GM19099 (cell line): ENCODE results near the gene PRR23B.

Experiments
- POLR2A ChIP-seq: IDR thresholded peaks from 3 replicates; pipeline ENCODE4 v1.6.1; 2011; ENCODE audit warnings: low read depth; ENCODE audit not compliant: insufficient read length; ENCODE audit errors: extremely low read depth

The PRR23B gene

GRCh38 chr3:138985932-138986331 is 34.8 kb downstream of the PRR23B start:
- TF ChIP-seq POLR2A = no peak

DNA sequence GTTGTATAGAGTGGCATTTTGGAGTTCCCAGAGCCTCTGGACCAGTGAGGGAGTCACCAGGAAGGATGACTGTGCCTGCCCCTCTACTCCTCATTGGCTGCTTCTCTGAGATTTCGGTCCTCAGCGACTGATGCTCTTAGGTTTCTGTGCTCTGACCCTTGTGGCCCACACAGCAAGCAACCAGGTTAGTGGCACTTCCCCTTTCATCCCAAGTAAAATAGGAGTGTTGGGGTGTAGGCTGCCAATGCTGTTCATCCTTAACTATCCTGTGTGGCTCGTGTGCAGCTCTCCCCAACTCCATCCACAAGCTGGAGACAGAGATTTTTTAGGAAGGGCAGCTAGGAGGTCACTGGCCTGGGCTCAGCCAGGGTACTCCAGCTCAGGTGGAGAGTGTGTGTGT is 35.9 kb downstream of the PRR23B start:
- TF ChIP-seq POLR2A = no peak

DNA sequence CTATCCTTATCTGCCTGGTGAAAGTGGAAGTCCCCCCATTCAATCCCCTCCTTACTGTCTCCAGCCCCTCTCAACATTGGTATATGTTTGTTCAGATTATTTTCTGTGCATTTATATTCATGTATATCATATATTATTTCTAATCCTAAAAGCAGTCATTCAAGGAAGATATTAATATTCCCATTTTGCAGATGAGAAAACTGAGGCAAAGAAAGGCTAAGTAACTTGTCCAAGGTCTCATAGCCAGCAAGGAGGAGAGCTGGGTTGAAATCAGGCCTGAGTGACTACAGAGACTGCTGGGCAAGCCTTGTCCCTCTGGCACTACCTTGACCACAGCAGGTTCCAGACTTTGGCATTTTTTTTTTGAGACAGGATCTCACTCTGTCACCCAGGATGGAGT is 44.7 kb downstream of the PRR23B start:
- TF ChIP-seq POLR2A = no peak

DNA sequence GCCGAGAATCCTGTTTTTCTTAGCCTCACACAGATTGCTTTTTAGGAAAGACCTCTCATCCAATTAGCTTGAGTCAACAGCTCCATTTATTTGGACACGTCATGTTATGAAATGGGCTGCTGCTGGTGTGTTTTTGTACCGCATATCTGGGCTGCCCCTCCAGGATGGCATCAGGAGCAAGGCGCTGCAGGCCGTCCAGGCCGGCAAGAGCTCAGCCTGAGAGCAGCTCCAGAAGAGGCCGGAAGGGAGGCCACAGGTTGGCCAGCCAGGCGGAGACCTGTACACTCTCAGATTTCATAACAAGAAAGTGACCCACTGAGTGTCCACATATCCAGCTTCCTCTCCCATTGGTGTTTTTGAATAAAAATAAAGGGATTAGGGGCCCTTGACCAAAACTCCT is 45.4 kb downstream of the PRR23B start:
- no peak for TF ChIP-seq POLR2A

DNA sequence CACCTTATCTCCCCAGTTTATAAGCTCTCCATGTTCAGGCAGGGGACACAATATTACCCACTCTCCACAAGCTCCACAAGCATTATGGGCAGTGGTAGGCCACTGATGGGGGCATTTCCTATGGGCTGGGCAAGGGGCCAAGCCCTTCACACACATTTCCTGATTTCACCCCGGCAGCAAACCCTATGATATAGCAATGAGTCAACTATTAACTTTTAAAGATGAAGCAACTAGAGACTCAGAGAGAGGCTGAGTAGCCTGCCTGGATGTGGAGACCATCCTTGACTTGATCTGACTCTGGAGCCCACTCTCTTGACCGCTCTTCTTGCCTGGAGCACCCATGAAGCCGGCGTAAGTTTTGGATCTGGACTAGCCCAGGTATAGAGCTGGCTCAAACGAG is 46.3 kb downstream of the PRR23B start:
- no peak for TF ChIP-seq POLR2A

DNA sequence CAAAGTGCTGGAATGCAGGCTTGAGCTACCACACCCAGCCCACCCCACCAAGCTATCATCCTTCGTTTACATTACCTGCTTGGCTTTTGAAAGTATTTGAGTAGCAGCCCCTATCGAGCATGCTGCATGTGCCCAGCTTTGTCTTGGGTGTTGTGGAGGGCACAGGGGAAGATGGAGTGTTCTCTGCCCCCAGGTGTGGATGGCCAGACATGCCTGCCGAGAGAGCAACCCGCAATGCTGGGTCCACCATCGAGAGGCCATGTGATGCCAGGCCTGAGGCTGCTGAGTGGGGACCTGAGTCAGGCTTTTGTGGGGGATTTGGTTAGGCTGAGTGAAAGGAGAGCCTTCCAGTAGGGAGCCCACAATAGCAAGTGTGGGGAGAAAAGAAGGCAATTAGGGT is 47.8 kb downstream of the PRR23B start:
- TF ChIP-seq POLR2A = no peak

- TF ChIP-seq POLR2A = no peak
Measured at GRCh38 chr3:138971766-138972320, 48.9 kb downstream of the PRR23B start.
